NCI-H226 (cell line): ENCODE measurements around the gene NIF3L1.
"Not testable (repeated sequence)": the region's sequence is repeated elsewhere in the genome, so short reads cannot be mapped to it uniquely, and the experiment has no call there.

Experiments
- DNase-seq: peaks from one replicate; pipeline ENCODE4 v3.0.0-alpha.2; 2015

NIF3L1 gene

DNA sequence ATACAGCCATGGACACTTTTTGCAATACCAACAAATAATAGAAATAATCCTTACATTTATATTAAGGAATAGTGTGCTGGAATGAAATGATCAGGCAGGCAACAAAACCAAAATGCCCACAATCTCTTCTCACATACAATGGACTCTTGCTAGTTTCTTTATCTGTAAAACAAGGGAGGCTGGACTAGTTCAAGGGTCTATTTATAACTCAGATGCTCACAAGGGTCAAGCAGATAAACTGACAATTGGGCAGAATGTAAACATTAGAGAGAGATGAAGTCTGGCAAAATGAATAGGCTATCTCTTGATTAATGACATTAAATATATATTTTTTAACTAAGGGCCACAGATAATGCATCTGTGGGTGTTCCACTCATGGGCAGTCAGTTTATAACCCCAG lies 11.7 kb upstream of the NIF3L1 start:
- no peak for DNase-seq

GRCh38 chr2:200878289-200878880 lies 10.8 kb upstream of the NIF3L1 start:
- DNase-seq: no peak

DNA sequence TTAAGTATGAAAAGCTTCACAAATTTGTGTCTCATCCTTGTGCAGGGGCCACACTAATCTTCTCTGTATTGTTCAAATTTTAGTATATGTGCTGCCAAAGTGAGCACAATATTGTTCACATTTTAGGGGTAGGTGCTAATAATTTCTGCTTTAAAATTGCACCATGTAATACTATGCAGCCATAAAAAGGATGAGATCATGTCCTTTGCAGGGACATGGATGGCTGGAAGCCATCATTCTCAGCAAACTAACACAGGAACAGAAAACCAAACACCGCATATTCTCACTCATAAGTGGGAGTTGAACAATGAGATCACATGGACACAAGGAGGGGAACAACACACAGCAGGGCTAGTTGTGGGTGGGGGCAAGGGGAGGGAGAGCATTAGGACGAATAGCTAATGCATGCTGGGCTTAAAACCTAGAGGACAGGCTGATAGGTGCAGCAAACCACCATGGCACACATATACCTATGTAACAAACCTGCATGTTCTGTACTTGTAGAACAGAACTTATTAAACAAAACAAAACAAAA lies 7.4 kb upstream of the NIF3L1 start:
- not testable (repeated sequence) for DNase-seq

DNA sequence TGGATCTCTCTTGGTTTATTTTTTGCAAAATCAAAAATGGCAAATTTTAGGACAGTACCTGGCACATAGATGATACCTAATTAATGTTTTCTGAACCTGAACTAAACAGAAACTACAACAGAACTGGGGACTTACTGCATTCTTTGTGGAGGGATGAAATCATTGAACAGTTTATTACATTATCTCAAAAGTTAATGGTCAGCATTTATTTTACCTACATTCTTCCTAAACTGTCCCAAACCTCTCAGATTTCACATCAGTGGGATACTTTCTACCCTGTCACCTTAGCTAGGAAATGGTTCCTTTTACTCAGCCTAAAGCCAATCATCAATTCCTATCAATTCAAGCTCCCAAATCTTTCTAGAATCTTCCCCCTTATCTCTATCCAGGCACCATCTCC lies 10.3 kb downstream of the NIF3L1 start:
- no peak for DNase-seq

DNA sequence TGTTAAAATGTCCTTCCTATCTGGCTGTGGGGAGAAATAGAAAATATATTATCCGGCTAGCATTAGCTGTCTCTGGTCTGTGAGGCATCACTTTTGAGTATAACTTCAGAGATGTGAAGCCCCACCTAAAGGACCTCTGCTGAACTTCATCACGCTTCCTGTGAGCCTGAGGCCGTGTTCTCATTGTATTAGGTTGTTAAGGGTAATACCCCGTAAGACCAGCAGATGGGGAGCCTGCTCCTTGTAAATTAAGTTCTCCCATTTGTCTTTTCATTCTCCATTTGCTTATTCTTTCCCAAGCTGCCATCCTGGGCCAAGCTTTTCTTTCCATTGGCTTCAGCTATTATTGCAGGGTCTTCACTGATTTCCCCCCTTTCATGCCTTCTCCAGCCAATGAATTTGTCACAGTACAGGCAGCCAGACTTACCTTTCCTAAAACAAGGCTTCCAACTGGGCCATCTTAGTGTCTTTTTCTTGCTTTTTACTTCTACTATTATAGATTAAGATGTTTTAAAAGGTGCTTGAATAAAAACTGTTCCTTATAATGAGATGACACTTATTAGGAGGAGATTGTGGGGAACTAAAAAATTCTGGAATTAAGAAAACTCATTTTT lies 12.4 kb downstream of the NIF3L1 start:
- peak; percentile 41 for DNase-seq

- DNase-seq: peak; percentile 3
Measured at GRCh38 chr2:200905618-200906296, 16.6 kb downstream of the NIF3L1 start.

DNA sequence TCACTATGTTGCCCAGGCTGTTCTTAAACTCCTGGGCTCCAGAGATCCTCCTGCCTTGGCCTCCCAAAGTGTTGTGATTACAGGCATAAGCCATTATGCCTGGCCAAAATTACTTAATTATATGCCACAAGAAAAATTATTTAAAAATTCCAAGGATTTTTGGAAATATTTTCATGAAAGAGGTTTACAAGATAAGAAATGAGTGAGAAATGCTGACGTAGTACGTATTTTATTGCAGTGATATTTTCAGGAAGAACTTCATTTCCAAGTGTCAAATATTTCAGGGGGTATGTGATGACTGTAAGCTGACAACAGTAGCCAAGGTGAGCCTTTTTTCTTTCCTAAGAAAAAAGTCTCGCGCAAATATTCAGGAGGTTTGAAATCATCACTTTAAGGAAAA lies 20.8 kb downstream of the NIF3L1 start:
- DNase-seq: no peak

- no peak for DNase-seq
Measured at GRCh38 chr2:200913654-200914053, 24.5 kb downstream of the NIF3L1 start.

GRCh38 chr2:200922439-200922838 lies 33.3 kb downstream of the NIF3L1 start:
- no peak for DNase-seq

- DNase-seq: no peak
Measured at GRCh38 chr2:200929334-200930249, 40.4 kb downstream of the NIF3L1 start.

GRCh38 chr2:200930947-200931626 lies 41.9 kb downstream of the NIF3L1 start:
- DNase-seq: no peak

- DNase-seq: no peak
Measured at GRCh38 chr2:200939832-200940231, 50.7 kb downstream of the NIF3L1 start.

DNA sequence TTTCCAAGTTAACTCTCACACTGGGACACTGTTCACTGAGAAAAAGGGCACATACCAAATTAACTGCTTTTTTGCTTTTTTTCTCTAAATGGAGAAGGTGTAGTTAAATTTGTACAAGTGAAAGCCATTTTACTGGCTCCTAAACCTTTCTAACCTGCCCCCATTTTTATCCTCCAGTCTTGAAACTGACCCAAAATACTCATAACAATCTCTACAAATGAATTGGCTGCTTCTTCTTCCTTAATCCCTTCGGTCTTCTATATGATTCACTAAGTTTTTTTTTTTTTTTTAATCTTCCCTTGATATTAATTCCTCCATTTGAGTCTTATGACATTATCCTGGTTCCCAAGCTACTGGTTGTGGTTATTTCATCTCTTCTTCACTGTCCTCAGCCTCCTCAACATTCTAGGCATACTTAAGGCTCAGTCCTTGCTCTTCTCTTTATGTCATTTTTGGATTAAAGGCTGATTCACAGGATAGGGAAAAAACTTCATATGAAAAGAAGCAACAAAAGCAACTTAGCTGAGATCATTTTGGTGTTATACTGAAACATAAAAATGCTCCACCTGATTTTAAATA lies 54.4 kb downstream of the NIF3L1 start:
- DNase-seq: no peak

DNA sequence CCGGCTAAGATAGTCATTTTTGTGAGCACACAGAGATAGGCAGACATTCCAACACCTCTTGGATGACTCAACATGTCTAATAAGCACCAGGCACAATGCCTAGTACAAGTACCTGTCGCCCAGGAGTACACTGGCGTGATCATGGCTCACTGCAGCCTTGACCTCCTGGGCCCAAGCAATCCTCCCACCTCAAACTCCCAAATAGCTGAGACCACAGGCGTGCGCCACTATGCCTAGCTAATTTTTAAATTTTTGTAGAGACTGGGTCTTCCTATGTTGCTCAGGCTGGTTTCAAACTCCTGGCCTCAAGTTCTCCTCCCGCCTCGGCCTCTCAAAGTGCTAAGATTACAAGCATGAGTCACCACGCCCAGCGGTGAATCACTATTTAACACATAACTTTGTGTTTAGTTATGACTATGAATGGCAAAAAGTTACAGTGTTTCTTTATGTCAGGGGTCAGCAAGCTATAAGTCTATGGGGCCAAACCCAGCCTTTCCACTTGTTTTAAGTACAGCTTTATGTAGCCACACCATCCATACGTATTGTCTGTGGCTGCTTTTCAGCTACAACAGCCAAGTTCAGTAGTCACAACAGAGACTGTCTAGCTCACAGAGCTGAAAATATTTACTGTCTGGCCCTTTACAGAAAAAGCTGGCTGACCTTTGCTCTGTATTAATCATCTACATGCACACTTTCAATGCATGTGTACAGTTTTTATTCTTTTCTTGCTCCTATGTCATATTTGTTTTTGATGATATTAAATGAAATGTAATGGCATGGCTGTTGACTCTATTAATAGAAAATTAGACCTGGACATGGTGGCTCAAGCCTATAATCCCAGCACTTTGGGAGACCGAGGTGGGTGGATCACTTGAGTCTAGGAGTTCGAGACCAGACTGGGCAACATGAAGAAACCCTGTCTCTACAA lies 55.6 kb downstream of the NIF3L1 start:
- DNase-seq: peak; percentile 80

GRCh38 chr2:200945395-200945729 lies 56.2 kb downstream of the NIF3L1 start:
- no peak for DNase-seq

DNA sequence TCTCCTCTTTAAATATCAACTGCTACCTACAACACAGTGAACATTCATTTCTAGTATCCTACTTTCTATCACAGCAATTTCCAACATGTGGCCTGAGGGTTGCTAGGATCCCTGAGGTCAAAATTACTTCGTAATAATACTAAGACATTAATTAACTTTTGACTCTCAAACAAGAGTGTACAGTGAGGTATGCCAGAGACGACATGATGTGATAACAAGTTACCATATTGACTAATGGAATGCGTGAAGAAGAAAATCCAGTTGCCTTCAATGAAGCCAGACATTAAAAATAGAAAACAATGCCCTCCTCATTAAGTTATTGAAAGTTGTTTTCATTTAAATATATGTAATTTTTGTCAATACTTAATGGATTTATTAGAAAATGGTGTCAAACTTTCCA lies 61.2 kb downstream of the NIF3L1 start:
- DNase-seq: no peak
